ENCODE data around the gene LRRC37A2.
"Not testable (repeated sequence)": the region's sequence is repeated elsewhere in the genome, so short reads cannot be mapped to it uniquely, and the experiment has no call there.

The LRRC37A2 gene

GRCh38 chr17:46598344-46598931, 86.2 kb downstream of the LRRC37A2 start:
- not testable (repeated sequence) for DNase-seq

GRCh38 chr17:46600767-46601166, 88.5 kb downstream of the LRRC37A2 start:
- not testable (repeated sequence) for DNase-seq

- DNase-seq = not testable (repeated sequence)
These were observed 90.9 kb downstream of the LRRC37A2 start for GRCh38 chr17:46603125-46603524.
